ENCODE measurements around the gene TMUB2.

GRCh38 chr17:44216173-44216572 lies 29.4 kb downstream of the TMUB2 start:
- TF ChIP-seq CTCF (conservative IDR thresholded peaks at IDR 0.05 in 1 of 2, IDR thresholded peaks at IDR 0.05 in 1 of 2; ENCODE audit: low read depth in 1 of 2, low read length in 2 of 2) (no peak), EZH2 (IDR thresholded peaks at IDR 0.05; ENCODE audit: low read length, missing control alignments) (no peak)

All from fibroblast of lung (primary cell).